IPS-15b (cell line): ENCODE data around the gene CLEC4E.

Experiments
- H3K27me3 ChIP-seq: one replicate; pipeline ENCODE4 v1.6.1; 2013; ENCODE audit warnings: low read length; ENCODE audit not compliant: control insufficient read depth, insufficient read depth
- H3K36me3 ChIP-seq: one replicate; pipeline ENCODE4 v1.6.1; 2013; ENCODE audit warnings: low read length; ENCODE audit not compliant: control insufficient read depth, insufficient read depth
- H3K4me1 ChIP-seq: one replicate; pipeline ENCODE4 v1.6.1; 2013; ENCODE audit warnings: mild to moderate bottlenecking, low read length; ENCODE audit not compliant: control insufficient read depth, insufficient read depth
- H3K4me3 ChIP-seq: one replicate; pipeline ENCODE4 v1.5.1; 2013; ENCODE audit warnings: low read depth, low read length
- H3K9ac ChIP-seq: one replicate; pipeline ENCODE4 v1.6.1; 2013; ENCODE audit warnings: low read depth, mild to moderate bottlenecking, low read length
- H3K9me3 ChIP-seq: one replicate; pipeline ENCODE4 v1.6.1; 2013; ENCODE audit warnings: mild to moderate bottlenecking, low read length; ENCODE audit not compliant: control insufficient read depth, insufficient read depth

Gene CLEC4E

GRCh38 chr12:8532045-8532444 is 8.7 kb downstream of the CLEC4E start:
- Histone ChIP-seq H3K27me3 (no peaks in the 10 kb centered on the region), H3K36me3 (no peaks in the 10 kb centered on the region)

GRCh38 chr12:8527250-8528130 is 13.2 kb downstream of the CLEC4E start:
- no peak overlapping the region for H3K9ac ChIP-seq
- no peaks in the 10 kb centered on the region for H3K36me3 ChIP-seq
- H3K4me3 ChIP-seq = peak overlapping the region; percentile 15
- peaks cover 2% of the 10 kb centered on the region for H3K9me3 ChIP-seq
- no peaks in the 10 kb centered on the region for H3K27me3 ChIP-seq
- H3K4me1 ChIP-seq = peaks cover 9% of the 10 kb centered on the region

More at GRCh38 chr12:8532045-8532444, 8.7 kb downstream of the CLEC4E start:
- Histone ChIP-seq H3K9me3 (no peaks in the 10 kb centered on the region), H3K4me3 (no peak overlapping the region), H3K4me1 (peaks cover 8% of the 10 kb centered on the region), H3K9ac (no peak overlapping the region)

- H3K4me1 ChIP-seq = no peaks in the 10 kb centered on the region
- H3K27me3 ChIP-seq = no peaks in the 10 kb centered on the region
- H3K4me3 ChIP-seq = no peak overlapping the region
- no peaks in the 10 kb centered on the region for H3K36me3 ChIP-seq
- H3K9me3 ChIP-seq = no peaks in the 10 kb centered on the region
- no peak overlapping the region for H3K9ac ChIP-seq
Observed at GRCh38 chr12:8519171-8519570, 21.5 kb downstream of the CLEC4E start.

GRCh38 chr12:8517971-8518370 is 22.7 kb downstream of the CLEC4E start:
- Histone ChIP-seq H3K27me3 (no peaks in the 10 kb centered on the region), H3K36me3 (no peaks in the 10 kb centered on the region), H3K9ac (no peak overlapping the region), H3K4me3 (no peak overlapping the region), H3K9me3 (no peaks in the 10 kb centered on the region), H3K4me1 (no peaks in the 10 kb centered on the region)

GRCh38 chr12:8513256-8513655 is 27.4 kb downstream of the CLEC4E start, which contains the start of gene CLEC4D:
Gene CLEC4D (plus strand): TSS chr12:8513503. CDS start chr12:8513733, 230 bp downstream.
- Histone ChIP-seq H3K4me3 (no peak within 1 kb of the TSS), H3K27me3 (no peaks in the 10 kb centered on the region), H3K4me1 (peaks cover 9% of the 10 kb centered on the region), H3K9me3 (no peaks in the 10 kb centered on the region), H3K9ac (no peak within 1 kb of the TSS), H3K36me3 (no peaks in the 10 kb centered on the region)

- Histone ChIP-seq H3K27me3 (no peaks in the 10 kb centered on the region), H3K4me1 (peaks cover 13% of the 10 kb centered on the region)
Observed at GRCh38 chr12:8508910-8509841, 31.5 kb downstream of the CLEC4E start.

GRCh38 chr12:8508223-8508622 is 32.5 kb downstream of the CLEC4E start:
- no peak overlapping the region for H3K4me3 ChIP-seq
- no peaks in the 10 kb centered on the region for H3K27me3 ChIP-seq
- H3K4me1 ChIP-seq = peaks cover 13% of the 10 kb centered on the region
- peak overlapping the region; percentile 17 for H3K9ac ChIP-seq
- no peaks in the 10 kb centered on the region for H3K36me3 ChIP-seq
- H3K9me3 ChIP-seq = no peaks in the 10 kb centered on the region

More at GRCh38 chr12:8508910-8509841, 31.5 kb downstream of the CLEC4E start:
- no peaks in the 10 kb centered on the region for H3K36me3 ChIP-seq
- H3K9ac ChIP-seq = no peak overlapping the region
- no peaks in the 10 kb centered on the region for H3K9me3 ChIP-seq
- H3K4me3 ChIP-seq = no peak overlapping the region

GRCh38 chr12:8507596-8507995 is 33.1 kb downstream of the CLEC4E start:
- H3K9ac ChIP-seq = no peak overlapping the region
- H3K9me3 ChIP-seq = no peaks in the 10 kb centered on the region
- peaks cover 13% of the 10 kb centered on the region for H3K4me1 ChIP-seq
- H3K4me3 ChIP-seq = no peak overlapping the region
- H3K27me3 ChIP-seq = no peaks in the 10 kb centered on the region
- H3K36me3 ChIP-seq = no peaks in the 10 kb centered on the region

- Histone ChIP-seq H3K4me1 (peaks cover 15% of the 10 kb centered on the region), H3K9ac (no peak overlapping the region), H3K36me3 (no peaks in the 10 kb centered on the region), H3K4me3 (no peak overlapping the region), H3K27me3 (no peaks in the 10 kb centered on the region), H3K9me3 (no peaks in the 10 kb centered on the region)
Observed at GRCh38 chr12:8504351-8504750, 36.4 kb downstream of the CLEC4E start.

- no peak overlapping the region for H3K4me3 ChIP-seq
- no peaks in the 10 kb centered on the region for H3K27me3 ChIP-seq
Observed at GRCh38 chr12:8501720-8502119, 39.0 kb downstream of the CLEC4E start.

GRCh38 chr12:8499616-8500015 is 41.1 kb downstream of the CLEC4E start:
- H3K36me3 ChIP-seq = no peaks in the 10 kb centered on the region
- no peak overlapping the region for H3K4me3 ChIP-seq
- peaks cover 4% of the 10 kb centered on the region for H3K4me1 ChIP-seq
- no peak overlapping the region for H3K9ac ChIP-seq
- no peaks in the 10 kb centered on the region for H3K27me3 ChIP-seq
- no peaks in the 10 kb centered on the region for H3K9me3 ChIP-seq

More at GRCh38 chr12:8501720-8502119, 39.0 kb downstream of the CLEC4E start:
- Histone ChIP-seq H3K9me3 (no peaks in the 10 kb centered on the region), H3K9ac (no peak overlapping the region), H3K36me3 (no peaks in the 10 kb centered on the region), H3K4me1 (peaks cover 4% of the 10 kb centered on the region)
